Measurements from ENCODE around the gene CDK13. TPM values are rescaled to one million over a fixed set of nuclear protein-coding genes. Genes with fewer than 3 reads are reported as not detected.
A peak's percentile ranks its signal among the peaks of the same experiment; 100 is the strongest.

Gene CDK13
- total RNA-seq, 1 donor from 2014 or later, result 83.6 TPM

- Mint-ChIP-seq H3K27me3 (no peaks in the 10 kb centered on the region), H3K36me3 (ENCODE audit: low read depth) (peaks cover 25% of the 10 kb centered on the region), H3K4me1 (peaks cover 70% of the 10 kb centered on the region), H3K27ac (peak overlapping the region; percentile 97), H3K9me3 (no peaks in the 10 kb centered on the region), H3K4me3 (peak overlapping the region; percentile 99)
- intact Hi-C loops (cut with micrococcal nuclease), result loop anchor here (5.0 kb wide), 2 partner anchors 370 to 1930 kb away; no protein-coding TSS in a partner anchor
- ATAC-seq (ENCODE audit: low read depth), result no peak
- ChIA-PET POLR2A (no interaction called here), CTCF (interaction anchor here (0.9 to 8.3 kb wide), 6 partner anchors 32 to 372 kb away, joined by 3 to 78 read pairs (median 4); no protein-coding TSS in a partner anchor)
- DNase-seq, result no peak
- TF ChIP-seq CTCF (IDR thresholded peaks at IDR 0.05), result no peak
Observed at GRCh38 chr7:39952374-39952773, 2.3 kb downstream of the CDK13 start.

- TF ChIP-seq CTCF (IDR thresholded peaks at IDR 0.05), result no peak
- POLR2A ChIA-PET, result no interaction called here
- Mint-ChIP-seq H3K9me3 (no peaks in the 10 kb centered on the region), H3K27ac (peak overlapping the region; percentile 65), H3K4me3 (peak overlapping the region; percentile 99), H3K27me3 (no peaks in the 10 kb centered on the region), H3K4me1 (peaks cover 72% of the 10 kb centered on the region), H3K36me3 (ENCODE audit: low read depth) (peaks cover 25% of the 10 kb centered on the region)
- DNase-seq, result no peak
- intact Hi-C loops (cut with micrococcal nuclease), result loop anchor here (5.0 kb wide), 2 partner anchors 371 to 1929 kb away; no protein-coding TSS in a partner anchor
- CTCF ChIA-PET, result interaction anchor here (1.5 to 8.3 kb wide), 2 partner anchors 99 to 372 kb away, joined by 4 to 78 read pairs; no protein-coding TSS in a partner anchor
- no peak for ATAC-seq (ENCODE audit: low read depth)
Observed at GRCh38 chr7:39952803-39953202, 2.7 kb downstream of the CDK13 start.

- Mint-ChIP-seq H3K4me1 (peaks cover 73% of the 10 kb centered on the region), H3K27me3 (no peaks in the 10 kb centered on the region), H3K36me3 (ENCODE audit: low read depth) (peaks cover 19% of the 10 kb centered on the region), H3K4me3 (peak overlapping the region; percentile 51), H3K9me3 (no peaks in the 10 kb centered on the region), H3K27ac (peak overlapping the region; percentile 59)
- intact Hi-C loops (cut with micrococcal nuclease), result loop anchor here (5.0 kb wide), 2 partner anchors 372 to 1928 kb away; no protein-coding TSS in a partner anchor
- DNase-seq, result no peak
- no peak for ATAC-seq (ENCODE audit: low read depth)
- TF ChIP-seq CTCF (IDR thresholded peaks at IDR 0.05), result no peak
- ChIA-PET CTCF (interaction anchor here (8.3 kb wide), 1 partner anchor 97 kb away, joined by 78 read pairs; no protein-coding TSS in a partner anchor), POLR2A (no interaction called here)
Observed at GRCh38 chr7:39954694-39955093, 4.6 kb downstream of the CDK13 start.

GRCh38 chr7:39958038-39958437 lies 8.0 kb downstream of the CDK13 start:
- Mint-ChIP-seq H3K27ac (peak overlapping the region; percentile 20), H3K27me3 (no peaks in the 10 kb centered on the region), H3K4me1 (peaks cover 78% of the 10 kb centered on the region), H3K36me3 (ENCODE audit: low read depth) (peaks cover 30% of the 10 kb centered on the region), H3K9me3 (no peaks in the 10 kb centered on the region), H3K4me3 (peak overlapping the region; percentile 35)
- ATAC-seq (ENCODE audit: low read depth), result no peak
- intact Hi-C loops (cut with micrococcal nuclease), result loop anchor here (1.0 kb wide), 1 partner anchor 11 kb away; no protein-coding TSS in a partner anchor
- no peak for DNase-seq
- no peak for TF ChIP-seq CTCF (IDR thresholded peaks at IDR 0.05)
- CTCF ChIA-PET, result interaction anchor here (2.1 kb wide), 1 partner anchor 94 kb away, joined by 12 read pairs; no protein-coding TSS in a partner anchor
- POLR2A ChIA-PET, result interaction anchor here (0.7 to 1.8 kb wide), 2 partner anchors 8 to 14 kb away, joined by 3 to 4 read pairs; partner anchors contain the start of gene CDK13

GRCh38 chr7:39967406-39968161 lies 17.5 kb downstream of the CDK13 start:
- no peaks in the 10 kb centered on the region for H3K27me3 Mint-ChIP-seq
- no peak overlapping the region for H3K4me3 Mint-ChIP-seq
- H3K27ac Mint-ChIP-seq, result no peak overlapping the region
- peaks cover 10% of the 10 kb centered on the region for H3K36me3 Mint-ChIP-seq (ENCODE audit: low read depth)
- POLR2A ChIA-PET, result interaction anchor here (0.5 to 2.2 kb wide), 3 partner anchors 11 to 19 kb away, joined by 4 to 5 read pairs (median 4); partner anchors contain the start of gene CDK13
- CTCF ChIA-PET, result no interaction called here
- TF ChIP-seq CTCF (IDR thresholded peaks at IDR 0.05), result no peak
- DNase-seq, result no peak
- H3K4me1 Mint-ChIP-seq, result peaks cover 96% of the 10 kb centered on the region
- ATAC-seq (ENCODE audit: low read depth), result no peak
- intact Hi-C loops (cut with micrococcal nuclease), result no loop called here
- no peaks in the 10 kb centered on the region for H3K9me3 Mint-ChIP-seq

All from activated B cell treated with CpG ODN at 0.5 μM for 24 hours (primary cell).